NB4 (cell line): ENCODE data around the gene CASZ1.

Source experiments
- CTCF ChIP-seq: IDR thresholded peaks from one replicate; pipeline ENCODE4 v1.5.1; 2012; ENCODE audit warnings: low read depth, low read length
- MAX ChIP-seq: IDR thresholded peaks from 2 replicates; pipeline ENCODE4 v1.6.1; 2011; ENCODE audit warnings: low read depth, low read length
- MYC ChIP-seq: IDR thresholded peaks from 2 replicates; pipeline ENCODE4 v1.6.1; 2011; ENCODE audit warnings: low read depth, low read length
- POLR2A ChIP-seq: IDR thresholded peaks from 2 replicates; pipeline ENCODE4 v1.6.1; 2011; ENCODE audit warnings: mild to moderate bottlenecking; ENCODE audit not compliant: insufficient read length; ENCODE audit errors: extremely low read depth

GRCh38 chr1:10694274-10694632 lies 102.2 kb downstream of the CASZ1 start:
- TF ChIP-seq CTCF: no peak
- no peak for TF ChIP-seq MYC
- no peak for TF ChIP-seq POLR2A
- no peak for TF ChIP-seq MAX
